H9 (cell line): ENCODE measurements around the gene NPTX2. TPM values are rescaled to one million over a fixed set of nuclear protein-coding genes. Genes with fewer than 3 reads are reported as not detected.

Experiments
- DNase-seq: peaks from one replicate; pipeline ENCODE4 v3.0.0-alpha.2; 2017
- H2AFZ ChIP-seq: one replicate; pipeline ENCODE4 v1.6.1; 2013; ENCODE audit warnings: mild to moderate bottlenecking, low read length, control low read depth, moderate library complexity
- H2AK5ac ChIP-seq: 2 replicates; pipeline ENCODE4 v1.6.1; 2013; ENCODE audit warnings: low read length, control low read depth, mixed read lengths; ENCODE audit not compliant: insufficient read length
- H2BK120ac ChIP-seq: one replicate; pipeline ENCODE4 v1.6.1; 2013; ENCODE audit warnings: low read depth, mild to moderate bottlenecking, low read length, control low read depth, inconsistent platforms; ENCODE audit not compliant: poor library complexity, severe bottlenecking
- H2BK12ac ChIP-seq: 2 replicates; pipeline ENCODE4 v1.6.1; 2013; ENCODE audit warnings: low read length, control low read depth, mixed read lengths, low read depth; ENCODE audit not compliant: insufficient read length
- H2BK15ac ChIP-seq: 2 replicates; pipeline ENCODE4 v1.6.1; 2013; ENCODE audit warnings: low read depth, low read length, control low read depth
- H2BK20ac ChIP-seq: one replicate; pipeline ENCODE4 v1.6.1; 2013; ENCODE audit warnings: low read depth, mild to moderate bottlenecking, low read length, control low read depth, inconsistent platforms; ENCODE audit not compliant: poor library complexity, severe bottlenecking
- H2BK5ac ChIP-seq: 2 replicates; pipeline ENCODE4 v1.6.1; 2013; ENCODE audit warnings: low read length, control low read depth, mixed read lengths; ENCODE audit not compliant: insufficient read length
- H3K14ac ChIP-seq: 2 replicates; pipeline ENCODE4 v1.6.1; 2013; ENCODE audit warnings: low read length, control low read depth; ENCODE audit not compliant: insufficient read depth
- H3K18ac ChIP-seq: 2 replicates; pipeline ENCODE4 v1.6.1; 2013; ENCODE audit warnings: low read depth, mild to moderate bottlenecking, mixed read lengths, low read length, control low read depth; ENCODE audit not compliant: insufficient read length
- H3K23ac ChIP-seq: 2 replicates; pipeline ENCODE4 v1.6.1; 2013; ENCODE audit warnings: low read length, control low read depth, mixed read lengths, low read depth; ENCODE audit not compliant: insufficient read length
- H3K23me2 ChIP-seq: 2 replicates; pipeline ENCODE4 v1.6.1; 2013; ENCODE audit warnings: low read depth, mild to moderate bottlenecking, mixed read lengths, low read length, control low read depth; ENCODE audit not compliant: insufficient read length, poor library complexity, severe bottlenecking
- H3K27ac ChIP-seq: 2 replicates; pipeline ENCODE4 v1.5.1; 2013; ENCODE audit warnings: low read length, control low read depth, mixed read lengths, low read depth; ENCODE audit not compliant: insufficient read length
- H3K27me3 ChIP-seq: 2 replicates; pipeline ENCODE4 v1.6.1; 2013; ENCODE audit warnings: low read length, control low read depth, inconsistent platforms; ENCODE audit not compliant: insufficient read depth
- H3K4ac ChIP-seq: 2 replicates; pipeline ENCODE4 v1.6.1; 2013; ENCODE audit warnings: low read depth, mild to moderate bottlenecking, control low read depth, inconsistent platforms, low read length, moderate library complexity
- H3K4me1 ChIP-seq: 2 replicates; pipeline ENCODE4 v1.6.1; 2013; ENCODE audit warnings: low read length, control low read depth, inconsistent platforms; ENCODE audit not compliant: insufficient read depth
- H3K4me2 ChIP-seq: 2 replicates; pipeline ENCODE4 v1.6.1; 2013; ENCODE audit warnings: low read length, control low read depth, mixed read lengths; ENCODE audit not compliant: insufficient read length, insufficient read depth
- H3K56ac ChIP-seq: 2 replicates; pipeline ENCODE4 v1.6.1; 2013; ENCODE audit warnings: low read depth, mild to moderate bottlenecking, mixed read lengths, low read length, control low read depth; ENCODE audit not compliant: insufficient read length
- H3K79me1 ChIP-seq: 2 replicates; pipeline ENCODE4 v1.6.1; 2013; ENCODE audit warnings: low read depth, mild to moderate bottlenecking, moderate library complexity, low read length, control low read depth, inconsistent platforms; ENCODE audit not compliant: insufficient read depth, poor library complexity, severe bottlenecking
- H3K79me2 ChIP-seq: 2 replicates; pipeline ENCODE4 v1.6.1; 2013; ENCODE audit warnings: low read length, control low read depth, inconsistent platforms; ENCODE audit not compliant: insufficient read depth
- H3K9ac ChIP-seq: 2 replicates; pipeline ENCODE4 v1.6.1; 2013; ENCODE audit warnings: low read length, control low read depth, mixed read lengths; ENCODE audit not compliant: insufficient read length; ENCODE audit errors: extremely low read depth
- H3K9me3 ChIP-seq: one replicate; pipeline ENCODE4 v1.6.1; 2013; ENCODE audit warnings: low read depth, low read length, inconsistent platforms; ENCODE audit not compliant: control insufficient read depth
- H3T11ph ChIP-seq: one replicate; pipeline ENCODE4 v1.6.1; 2013; ENCODE audit warnings: mild to moderate bottlenecking, low read length, control low read depth, inconsistent platforms
- H4K20me1 ChIP-seq: one replicate; pipeline ENCODE4 v1.6.1; 2013; ENCODE audit not compliant: control insufficient read depth, insufficient read length, insufficient read depth
- H4K5ac ChIP-seq: 2 replicates; pipeline ENCODE4 v1.6.1; 2013; ENCODE audit warnings: low read depth, mild to moderate bottlenecking, mixed read lengths, low read length, control low read depth; ENCODE audit not compliant: insufficient read length
- H4K8ac ChIP-seq: replicated peaks from 2 replicates; pipeline ENCODE4 v1.6.1; 2013; ENCODE audit warnings: low read length, control low read depth, mixed read lengths, low read depth; ENCODE audit not compliant: insufficient read length
- H4K91ac ChIP-seq: 2 replicates; pipeline ENCODE4 v1.6.1; 2013; ENCODE audit warnings: low read depth, mild to moderate bottlenecking, moderate library complexity, mixed read lengths, low read length, control low read depth; ENCODE audit not compliant: insufficient read length
- H3K27ac Mint-ChIP-seq, 3 experiments: 2 replicates in 2 of 3; 3 replicates in 1 of 3; pipeline ENCODE4 v1.8.0; 2020 to 2021; ENCODE audit warnings: mixed read lengths in 3 of 3, mild to moderate bottlenecking in 1 of 3, moderate library complexity in 1 of 3
- H3K27me3 Mint-ChIP-seq: 2 replicates; pipeline ENCODE4 v1.8.0; 2021; ENCODE audit warnings: low read depth, mild to moderate bottlenecking, moderate library complexity, mixed read lengths
- H3K36me3 Mint-ChIP-seq, 3 experiments: 2 replicates in 2 of 3; 3 replicates in 1 of 3; pipeline ENCODE4 v1.8.0; 2020 to 2021; ENCODE audit warnings: low read depth in 3 of 3, mixed read lengths in 3 of 3; ENCODE audit not compliant: insufficient read depth in 1 of 3
- H3K4me1 Mint-ChIP-seq, 2 experiments: 2 replicates each; pipeline ENCODE4 v1.8.0; 2020; ENCODE audit warnings: mixed read lengths in 2 of 2
- H3K4me3 Mint-ChIP-seq, 2 experiments: 2 replicates in 1 of 2; 3 replicates in 1 of 2; pipeline ENCODE4 v1.8.0; 2020 to 2021; ENCODE audit warnings: mild to moderate bottlenecking in 2 of 2, mixed read lengths in 2 of 2, moderate library complexity in 1 of 2
- H3K9me3 Mint-ChIP-seq, 2 experiments: 2 replicates in 1 of 2; 3 replicates in 1 of 2; pipeline ENCODE4 v1.8.0; 2020; ENCODE audit warnings: mild to moderate bottlenecking in 2 of 2, mixed read lengths in 2 of 2, moderate library complexity in 1 of 2
- WGBS: extraction: QIAGEN DNeasy Blood & Tissue Kit; methylation state at CpG from one replicate; pipeline ENCODE4 v1.1.7; 2013; ENCODE audit warnings: missing lambda C conversion rate, low lambda C conversion rate, mixed read lengths; ENCODE audit not compliant: insufficient read length; ENCODE audit errors: extremely low coverage; 5-methylcytosine and 5-hydroxymethylcytosine counted together
- total RNA-seq: library from RNA; stranded (reverse); gene quantifications from 2 replicates; pipeline ENCODE4 v1.2.1, GENCODE V29; 2021
- TF ChIP-seq, protein P1 (sequence below): fragments of 200-600 bp; sonication (generic); conservative IDR thresholded peaks from 3 replicates; pipeline ENCODE4 v1.8.0; 2021; ENCODE audit warnings: antibody characterized with exemption, mild to moderate bottlenecking

NPTX2 gene
- total RNA-seq, 1 experiment from 2014 or later: 8.4 TPM

DNA sequence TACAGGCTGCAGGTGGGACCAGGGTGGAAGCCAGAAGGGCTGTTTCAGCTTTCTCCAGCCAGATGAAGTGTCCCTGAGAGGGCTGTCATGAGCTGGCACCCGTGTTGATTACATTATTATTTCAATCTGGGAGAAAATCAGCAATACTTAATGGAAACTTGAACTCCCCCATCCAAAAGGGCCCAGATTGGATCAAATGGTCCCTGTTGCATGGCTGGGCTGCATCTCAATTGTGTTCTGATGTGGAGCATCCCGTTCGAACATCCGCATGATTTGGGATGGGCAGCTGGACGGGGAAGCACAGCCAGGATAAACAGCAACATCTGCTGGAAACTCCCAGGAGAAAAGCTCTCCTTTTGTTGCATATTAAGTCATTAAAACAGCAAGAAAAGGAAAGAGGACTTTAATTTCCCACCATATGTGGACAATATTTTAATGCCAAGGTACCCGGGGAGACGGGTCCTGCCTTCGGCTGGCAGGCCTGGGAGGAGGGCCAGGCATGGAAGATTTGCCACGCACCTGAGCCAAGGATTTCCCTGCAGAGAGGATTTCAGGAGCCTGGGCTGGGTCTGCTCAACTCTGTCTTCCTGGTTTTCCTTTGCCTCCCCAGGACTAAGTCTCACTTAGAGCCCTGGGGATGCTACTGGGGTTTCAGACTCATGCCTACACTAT, 52.4 kb downstream of the NPTX2 start:
- Mint-ChIP-seq H3K9me3 (peaks cover 11 to 12% of the 10 kb centered on the region in 2 experiments), H3K27ac (no peak overlapping the region), H3K4me3 (no peak overlapping the region), H3K4me1 (peaks cover 2 to 4% of the 10 kb centered on the region in 2 experiments), H3K36me3 (peaks cover 0 to 3% (median 0%) of the 10 kb centered on the region in 3 experiments; a peak in 2 of 7 replicates), H3K27me3 (peaks cover 98% of the 10 kb centered on the region)
- TF ChIP-seq, protein P1, sequence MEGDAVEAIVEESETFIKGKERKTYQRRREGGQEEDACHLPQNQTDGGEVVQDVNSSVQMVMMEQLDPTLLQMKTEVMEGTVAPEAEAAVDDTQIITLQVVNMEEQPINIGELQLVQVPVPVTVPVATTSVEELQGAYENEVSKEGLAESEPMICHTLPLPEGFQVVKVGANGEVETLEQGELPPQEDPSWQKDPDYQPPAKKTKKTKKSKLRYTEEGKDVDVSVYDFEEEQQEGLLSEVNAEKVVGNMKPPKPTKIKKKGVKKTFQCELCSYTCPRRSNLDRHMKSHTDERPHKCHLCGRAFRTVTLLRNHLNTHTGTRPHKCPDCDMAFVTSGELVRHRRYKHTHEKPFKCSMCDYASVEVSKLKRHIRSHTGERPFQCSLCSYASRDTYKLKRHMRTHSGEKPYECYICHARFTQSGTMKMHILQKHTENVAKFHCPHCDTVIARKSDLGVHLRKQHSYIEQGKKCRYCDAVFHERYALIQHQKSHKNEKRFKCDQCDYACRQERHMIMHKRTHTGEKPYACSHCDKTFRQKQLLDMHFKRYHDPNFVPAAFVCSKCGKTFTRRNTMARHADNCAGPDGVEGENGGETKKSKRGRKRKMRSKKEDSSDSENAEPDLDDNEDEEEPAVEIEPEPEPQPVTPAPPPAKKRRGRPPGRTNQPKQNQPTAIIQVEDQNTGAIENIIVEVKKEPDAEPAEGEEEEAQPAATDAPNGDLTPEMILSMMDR: no peak
- Histone ChIP-seq H4K5ac (no peak overlapping the region), H3K23ac (no peak overlapping the region), H3K56ac (no peak overlapping the region), H3K18ac (no peak overlapping the region), H4K20me1 (no peaks in the 10 kb centered on the region), H2BK12ac (no peak overlapping the region), H3K79me1 (no peaks in the 10 kb centered on the region), H3K4me2 (no peak overlapping the region), H3K9me3 (no peaks in the 10 kb centered on the region), H4K8ac (no peak overlapping the region), H3K23me2 (no peaks in the 10 kb centered on the region), H2BK120ac (no peak overlapping the region), H3T11ph (no peak overlapping the region), H3K9ac (no peak overlapping the region), H2AK5ac (no peak overlapping the region), H4K91ac (no peak overlapping the region), H3K27me3 (peaks cover 3% of the 10 kb centered on the region; the same call in 1 of the 2 replicates), H2AFZ (no peak overlapping the region), H3K4me1 (no peaks in the 10 kb centered on the region; the same call in 1 of the 2 replicates), H3K79me2 (no peaks in the 10 kb centered on the region), H2BK20ac (no peak overlapping the region), H2BK15ac (no peak overlapping the region), H3K14ac (no peak overlapping the region), H3K4ac (no peak overlapping the region), H3K27ac (no peak overlapping the region), H2BK5ac (no peak overlapping the region)
- DNase-seq: no peak
- no CpG with 5 or more reads among the region's 9 CpGs for WGBS
